Measurements from ENCODE around the gene ZNF385D.

ZNF385D gene, protein sequence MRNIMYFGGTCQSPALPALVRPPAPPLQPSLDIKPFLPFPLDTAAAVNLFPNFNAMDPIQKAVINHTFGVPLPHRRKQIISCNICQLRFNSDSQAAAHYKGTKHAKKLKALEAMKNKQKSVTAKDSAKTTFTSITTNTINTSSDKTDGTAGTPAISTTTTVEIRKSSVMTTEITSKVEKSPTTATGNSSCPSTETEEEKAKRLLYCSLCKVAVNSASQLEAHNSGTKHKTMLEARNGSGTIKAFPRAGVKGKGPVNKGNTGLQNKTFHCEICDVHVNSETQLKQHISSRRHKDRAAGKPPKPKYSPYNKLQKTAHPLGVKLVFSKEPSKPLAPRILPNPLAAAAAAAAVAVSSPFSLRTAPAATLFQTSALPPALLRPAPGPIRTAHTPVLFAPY

DNA sequence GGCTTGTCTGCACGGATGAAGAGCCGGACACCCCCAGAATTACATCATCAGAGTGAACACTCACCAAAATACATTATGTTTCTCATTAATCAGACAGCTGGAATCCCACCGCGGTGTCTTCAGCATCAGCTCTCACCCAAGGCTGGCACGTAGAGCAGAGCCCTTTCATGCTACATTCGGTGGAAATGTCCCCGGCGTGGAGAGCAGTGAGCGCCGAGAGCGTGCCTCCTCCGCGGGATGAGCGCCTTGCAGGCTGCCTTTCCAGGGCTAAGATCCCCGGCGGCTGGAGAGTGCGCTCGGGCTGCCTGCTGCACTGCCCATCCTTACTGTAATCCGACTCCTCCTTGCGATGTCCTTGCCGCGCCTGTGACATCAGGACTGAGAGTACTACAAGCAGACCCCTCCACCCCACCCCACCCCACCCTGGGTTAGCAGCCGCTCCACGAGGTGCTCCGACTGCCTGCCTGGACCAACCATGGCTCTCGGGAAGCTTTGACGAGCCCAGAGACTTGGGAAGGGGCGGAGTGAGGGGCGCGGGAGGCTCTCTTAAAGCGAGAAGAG is at the start of gene ZNF385D:
TSS of gene ZNF385D (minus strand) at position 380 of the 561 bp plus-strand sequence. CDS start at position 86, 294 bp downstream.
- no peak for DNase-seq (ENCODE audit: extremely low read depth in 1 of 2, low read depth in 1 of 2)

- DNase-seq (ENCODE audit: extremely low read depth in 1 of 2, low read depth in 1 of 2) = no peak
Measured at GRCh38 chr3:21798356-21799088, 47.5 kb upstream of the ZNF385D start.

DNA sequence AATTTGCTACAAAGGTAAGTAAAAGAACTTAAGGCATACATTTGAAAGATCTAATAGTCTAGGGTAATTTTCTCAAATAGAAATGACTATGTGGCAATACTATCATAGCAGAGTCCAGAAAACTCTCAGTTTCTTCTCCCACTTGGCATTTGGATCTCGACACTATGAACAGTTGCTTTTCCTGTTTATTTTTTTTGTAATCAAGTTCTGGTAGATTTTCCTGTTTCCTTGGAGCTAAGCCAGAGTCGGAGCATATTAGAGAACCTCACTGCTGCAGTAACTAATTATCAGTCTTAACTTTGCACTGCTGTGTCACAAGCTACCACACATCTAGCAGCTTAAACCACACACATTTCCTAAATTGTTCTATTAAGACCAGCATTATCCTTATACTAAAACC is 44.9 kb upstream of the ZNF385D start:
- no peak for DNase-seq (ENCODE audit: extremely low read depth in 1 of 2, low read depth in 1 of 2)

DNA sequence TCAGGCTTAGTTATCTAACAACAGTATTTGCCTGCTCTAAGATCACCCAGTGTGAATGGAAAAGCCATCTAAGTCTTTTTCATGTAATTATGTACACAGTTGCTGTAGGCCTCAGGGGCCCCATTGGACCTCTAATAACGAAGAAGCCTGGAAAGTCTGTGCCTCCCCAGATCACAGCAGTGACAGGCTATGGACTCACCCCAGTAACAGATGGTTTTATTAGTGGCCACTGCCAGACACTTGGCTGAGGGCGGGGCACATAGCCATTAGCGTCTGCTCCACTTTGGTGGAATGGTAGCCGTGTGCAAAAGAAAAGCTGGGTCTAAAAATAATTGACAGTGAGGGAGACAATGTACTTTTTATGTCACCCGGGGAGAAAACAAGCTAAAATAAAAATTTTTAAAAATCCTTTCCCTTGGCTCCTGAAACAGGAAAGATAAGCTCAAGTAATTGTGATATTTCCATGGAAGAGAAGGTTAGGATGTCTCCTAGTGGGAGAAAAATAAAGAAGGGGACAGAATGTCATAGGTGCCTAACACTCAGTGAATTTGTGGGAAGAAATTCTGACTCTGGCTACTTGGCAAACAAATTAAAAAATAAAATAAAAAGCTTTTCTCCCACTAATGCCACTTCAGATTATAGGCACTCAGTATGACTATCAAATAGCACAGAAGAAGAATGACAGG is 44.3 kb upstream of the ZNF385D start:
- DNase-seq (ENCODE audit: extremely low read depth in 1 of 2, low read depth in 1 of 2) = no peak

- DNase-seq (ENCODE audit: extremely low read depth in 1 of 2, low read depth in 1 of 2) = no peak
Measured at GRCh38 chr3:21794291-21794690, 43.3 kb upstream of the ZNF385D start.

GRCh38 chr3:21792176-21792575 is 41.2 kb upstream of the ZNF385D start:
- DNase-seq (ENCODE audit: extremely low read depth in 1 of 2, low read depth in 1 of 2) = no peak

GRCh38 chr3:21791356-21791755 is 40.3 kb upstream of the ZNF385D start:
- DNase-seq (ENCODE audit: extremely low read depth in 1 of 2, low read depth in 1 of 2) = no peak

DNA sequence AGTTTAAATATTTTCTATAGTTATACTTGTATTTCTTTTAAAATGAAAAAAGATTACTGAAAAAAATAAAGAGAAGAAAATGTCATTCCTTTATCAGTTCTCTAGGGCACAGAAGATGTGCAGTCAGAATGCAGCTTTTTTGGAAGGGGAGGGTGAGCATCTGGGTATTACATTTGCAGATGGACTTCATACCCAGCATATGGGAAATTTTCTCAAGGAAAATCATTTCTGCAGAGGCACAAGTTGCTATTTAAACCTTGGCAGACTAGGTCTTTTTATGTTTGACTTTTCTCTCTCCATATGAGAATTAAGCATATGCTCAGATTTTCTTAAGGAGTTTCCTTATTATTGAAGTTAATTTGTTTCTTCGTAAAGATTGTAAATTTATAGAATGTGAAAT is 39.5 kb upstream of the ZNF385D start:
- no peak for DNase-seq (ENCODE audit: extremely low read depth in 1 of 2, low read depth in 1 of 2)

- no peak for DNase-seq (ENCODE audit: extremely low read depth in 1 of 2, low read depth in 1 of 2)
Measured at GRCh38 chr3:21789730-21790129, 38.7 kb upstream of the ZNF385D start.

DNA sequence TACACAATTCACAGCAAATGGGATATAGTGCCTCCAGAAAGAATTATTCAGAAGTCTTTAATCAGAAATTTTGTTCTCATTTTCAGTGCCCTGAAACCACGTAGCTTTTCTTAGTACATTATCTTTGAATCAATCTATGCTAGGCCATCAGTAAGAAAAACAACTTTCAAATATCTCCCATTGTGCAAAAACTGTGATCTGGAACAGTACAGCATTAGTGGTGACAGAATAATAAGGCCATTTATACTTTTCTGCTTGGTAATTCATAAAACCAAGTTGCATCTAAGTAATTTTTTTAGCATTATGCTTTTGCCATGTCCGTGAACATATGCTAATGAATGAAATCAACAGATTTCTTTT is 35.4 kb upstream of the ZNF385D start:
- no peak for DNase-seq (ENCODE audit: extremely low read depth in 1 of 2, low read depth in 1 of 2)

GRCh38 chr3:21785765-21786437 is 34.9 kb upstream of the ZNF385D start:
- DNase-seq (ENCODE audit: extremely low read depth in 1 of 2, low read depth in 1 of 2) = no peak

DNA sequence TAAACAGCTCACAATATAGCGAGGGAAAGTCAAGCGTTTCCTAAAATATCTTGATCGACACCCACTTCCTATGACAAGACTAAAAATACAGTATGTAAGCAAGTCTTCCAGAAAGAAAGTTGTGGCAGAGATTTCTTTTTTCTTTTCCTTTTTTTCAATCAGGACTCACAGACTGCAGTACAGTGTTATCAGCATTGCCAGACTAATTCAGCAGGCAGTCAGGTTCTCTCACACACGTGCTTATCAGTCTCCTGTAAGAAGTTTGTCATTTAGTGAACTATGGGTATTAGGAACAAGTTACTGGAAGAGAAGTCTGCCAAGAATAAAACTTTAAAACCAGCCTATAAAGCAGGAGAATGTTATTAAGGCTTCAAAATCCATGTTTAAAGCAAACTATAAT is 32.8 kb upstream of the ZNF385D start:
- DNase-seq (ENCODE audit: extremely low read depth in 1 of 2, low read depth in 1 of 2) = no peak

DNA sequence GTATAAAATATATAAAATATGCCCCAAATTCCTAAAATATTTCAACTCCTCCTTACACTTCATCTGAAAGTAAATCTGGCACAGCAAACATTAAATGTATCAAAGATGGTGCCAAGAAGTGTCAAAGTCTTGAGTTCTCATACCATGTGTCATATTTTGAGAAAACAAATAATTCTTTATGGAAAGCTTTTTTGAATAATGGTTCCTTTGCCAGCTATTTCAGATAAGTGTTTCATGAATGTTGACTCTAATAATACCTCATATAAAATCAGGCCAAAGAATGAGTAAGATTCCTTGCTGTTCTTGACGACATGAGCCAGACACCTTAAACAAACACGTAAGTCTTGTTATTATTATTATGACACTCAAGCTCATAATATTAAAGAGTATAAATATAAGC is 30.3 kb upstream of the ZNF385D start:
- DNase-seq (ENCODE audit: extremely low read depth in 1 of 2, low read depth in 1 of 2) = no peak

DNA sequence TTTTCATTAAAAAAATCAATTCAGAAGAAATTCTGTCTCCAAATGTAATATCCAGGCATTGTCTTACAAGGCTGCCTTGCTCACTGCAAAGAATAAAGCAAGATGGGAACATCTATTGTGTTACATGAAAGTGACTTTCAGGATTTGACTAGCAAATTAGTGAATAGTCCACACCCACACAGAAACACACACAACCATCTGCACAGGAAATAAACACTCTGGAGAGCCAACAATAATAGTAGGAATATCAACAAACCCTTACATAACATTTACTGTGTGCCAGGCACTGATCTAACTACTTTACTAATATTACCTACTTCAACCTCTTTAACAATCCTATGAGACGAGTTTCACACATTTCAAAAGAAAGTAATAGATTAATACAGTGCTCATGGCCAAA is 28.9 kb upstream of the ZNF385D start:
- no peak for DNase-seq (ENCODE audit: extremely low read depth in 1 of 2, low read depth in 1 of 2)

- no peak for DNase-seq (ENCODE audit: extremely low read depth in 1 of 2, low read depth in 1 of 2)
Measured at GRCh38 chr3:21778715-21779114, 27.7 kb upstream of the ZNF385D start.

DNA sequence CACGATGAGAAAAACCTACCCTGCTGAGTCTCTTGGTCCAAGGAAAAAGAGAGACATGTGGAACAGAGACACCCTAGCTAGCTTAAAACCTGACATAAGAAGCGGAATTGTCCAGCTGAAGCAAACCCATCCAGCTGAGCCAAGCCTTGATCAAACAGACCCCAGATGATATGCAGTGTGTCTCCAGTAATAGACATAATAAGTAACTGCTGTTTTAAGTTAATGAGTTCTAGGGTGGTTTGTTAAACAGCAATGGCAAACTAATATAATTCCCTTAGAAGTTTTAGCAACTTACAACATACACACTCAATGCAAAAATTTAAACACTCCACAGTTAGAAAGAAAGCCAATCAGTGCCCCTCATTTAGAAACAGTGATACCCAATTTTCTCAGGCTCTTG is 26.8 kb upstream of the ZNF385D start:
- no peak for DNase-seq (ENCODE audit: extremely low read depth in 1 of 2, low read depth in 1 of 2)

- no peak for DNase-seq (ENCODE audit: extremely low read depth in 1 of 2, low read depth in 1 of 2)
Measured at GRCh38 chr3:21766002-21766401, 15.0 kb upstream of the ZNF385D start.

- no peak for DNase-seq (ENCODE audit: extremely low read depth in 1 of 2, low read depth in 1 of 2)
Measured at GRCh38 chr3:21755896-21756295, 4.9 kb upstream of the ZNF385D start.

GRCh38 chr3:21754839-21755238 is 3.8 kb upstream of the ZNF385D start:
- DNase-seq (ENCODE audit: extremely low read depth in 1 of 2, low read depth in 1 of 2) = no peak

GRCh38 chr3:21752749-21753347 is 1.8 kb upstream of the ZNF385D start:
- DNase-seq (ENCODE audit: extremely low read depth in 1 of 2, low read depth in 1 of 2) = no peak

- no peak for DNase-seq (ENCODE audit: extremely low read depth in 1 of 2, low read depth in 1 of 2)
Measured at GRCh38 chr3:21751886-21752285, 876 bp upstream of the ZNF385D start.
